Activated CD4-positive, alpha-beta memory T cell treated with anti-CD3 and anti-CD28 coated beads, Interleukin-2, amount 10 ng/mL, durations not matched to agents 7 days and 5 days (primary cell): ENCODE data around the gene SKIL. TPM values are rescaled to one million over a fixed set of nuclear protein-coding genes. Genes with fewer than 3 reads are reported as not detected.
"Not testable (repeated sequence)": the region's sequence is repeated elsewhere in the genome, so short reads cannot be mapped to it uniquely, and the experiment has no call there.

ENCODE experiments used
- CTCF ChIA-PET: fragments of 350-600 bp; sonication (Branson Sonifier 250); formaldehyde crosslinking; loops from one replicate; lab custom pipeline; 2021; ENCODE audit warnings: antibody characterized with exemption, inconsistent platforms; lab: Charles Lee
- POLR2A ChIA-PET: fragments of 350-600 bp; sonication (Branson Sonifier 250); formaldehyde crosslinking; loops from one replicate; lab custom pipeline; 2021; ENCODE audit warnings: antibody characterized with exemption; lab: Charles Lee
- DNase-seq: peaks from one replicate; pipeline ENCODE4 v3.0.0-alpha.2; 2020
- H3K27ac Mint-ChIP-seq: one replicate; pipeline ENCODE4 v1.8.0; 2021; ENCODE audit warnings: mild to moderate bottlenecking, mixed read lengths
- H3K27me3 Mint-ChIP-seq: one replicate; pipeline ENCODE4 v1.8.0; 2021; ENCODE audit warnings: mixed read lengths
- H3K36me3 Mint-ChIP-seq: one replicate; pipeline ENCODE4 v1.8.0; 2021; ENCODE audit warnings: low read depth, mixed read lengths
- H3K4me1 Mint-ChIP-seq: one replicate; pipeline ENCODE4 v1.8.0; 2021; ENCODE audit warnings: mixed read lengths
- H3K4me3 Mint-ChIP-seq: one replicate; pipeline ENCODE4 v1.8.0; 2021; ENCODE audit warnings: mild to moderate bottlenecking, mixed read lengths
- H3K9me3 Mint-ChIP-seq: one replicate; pipeline ENCODE4 v1.8.0; 2021; ENCODE audit warnings: mixed read lengths
- total RNA-seq, 2 experiments: library from RNA; stranded (reverse); gene quantifications; one replicate each; pipeline ENCODE4 v1.2.3, GENCODE V29; 2021

SKIL gene, protein sequence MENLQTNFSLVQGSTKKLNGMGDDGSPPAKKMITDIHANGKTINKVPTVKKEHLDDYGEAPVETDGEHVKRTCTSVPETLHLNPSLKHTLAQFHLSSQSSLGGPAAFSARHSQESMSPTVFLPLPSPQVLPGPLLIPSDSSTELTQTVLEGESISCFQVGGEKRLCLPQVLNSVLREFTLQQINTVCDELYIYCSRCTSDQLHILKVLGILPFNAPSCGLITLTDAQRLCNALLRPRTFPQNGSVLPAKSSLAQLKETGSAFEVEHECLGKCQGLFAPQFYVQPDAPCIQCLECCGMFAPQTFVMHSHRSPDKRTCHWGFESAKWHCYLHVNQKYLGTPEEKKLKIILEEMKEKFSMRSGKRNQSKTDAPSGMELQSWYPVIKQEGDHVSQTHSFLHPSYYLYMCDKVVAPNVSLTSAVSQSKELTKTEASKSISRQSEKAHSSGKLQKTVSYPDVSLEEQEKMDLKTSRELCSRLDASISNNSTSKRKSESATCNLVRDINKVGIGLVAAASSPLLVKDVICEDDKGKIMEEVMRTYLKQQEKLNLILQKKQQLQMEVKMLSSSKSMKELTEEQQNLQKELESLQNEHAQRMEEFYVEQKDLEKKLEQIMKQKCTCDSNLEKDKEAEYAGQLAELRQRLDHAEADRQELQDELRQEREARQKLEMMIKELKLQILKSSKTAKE
- 10 to 100 TPM; 18.0 to 19.0 TPM for total RNA-seq

DNA sequence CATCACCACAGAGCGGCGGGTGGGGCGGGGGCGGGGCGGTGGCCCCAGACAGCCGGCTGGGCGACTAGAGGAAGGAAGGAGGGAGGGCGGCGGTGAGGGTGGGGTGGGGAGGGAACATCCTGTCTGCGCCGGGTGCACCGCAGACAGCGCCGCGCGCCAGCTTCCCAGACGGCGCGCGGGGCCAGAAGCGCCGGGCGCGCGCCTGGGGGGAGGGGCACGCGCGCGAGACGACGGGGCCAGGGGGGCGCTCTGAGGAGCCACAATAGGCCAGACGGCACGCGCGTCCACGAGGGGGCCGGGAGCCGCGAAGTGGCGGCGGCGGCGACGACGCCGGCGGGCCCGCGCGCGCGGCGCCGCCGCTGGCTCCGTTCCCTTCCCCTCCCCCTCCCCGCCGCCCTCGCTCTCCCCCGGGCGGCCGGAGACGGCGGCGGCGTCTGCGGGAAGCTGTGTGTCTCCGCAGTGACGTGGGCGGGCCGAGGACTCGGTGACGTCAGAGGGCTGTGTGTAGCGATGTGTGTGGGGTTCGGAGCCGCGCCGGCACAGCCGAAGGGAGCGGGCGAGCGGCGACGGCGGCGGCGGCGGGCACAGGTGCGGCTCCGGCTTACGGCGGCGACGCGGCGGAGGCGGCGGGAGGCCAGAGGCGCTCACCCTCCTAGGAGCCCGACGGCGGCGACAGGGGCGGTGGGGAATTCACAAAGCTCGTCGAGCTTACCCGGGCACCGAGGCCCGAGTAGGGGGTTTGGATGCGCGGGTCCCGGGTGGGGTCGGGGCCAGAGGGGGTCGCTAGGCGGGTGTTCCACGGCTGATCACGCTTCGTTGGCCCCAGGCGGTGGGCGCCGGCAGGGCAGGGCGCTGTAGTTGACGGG, at the start of gene SKIL:
SKIL (plus strand) TSS at position 540 of the 866 bp plus-strand sequence. CDS start 2,617 bp downstream, outside the sequence.
- H3K9me3 Mint-ChIP-seq: peaks cover 4% of the 10 kb centered on the region
- peak within 1 kb of the TSS; percentile 84 for H3K4me3 Mint-ChIP-seq
- H3K27ac Mint-ChIP-seq: peak within 1 kb of the TSS; percentile 95
- peaks cover 41% of the 10 kb centered on the region for H3K4me1 Mint-ChIP-seq
- ChIA-PET POLR2A (interaction anchor here (0.7 to 3.6 kb wide), 18 partner anchors 12 to 593 kb away, joined by 3 to 42 read pairs (median 4); partner anchors contain the start of genes ACTRT3, MYNN, PHC3 and PRKCI), CTCF (interaction anchor here (1.2 to 2.0 kb wide), 3 partner anchors 40 to 179 kb away, joined by 3 to 5 read pairs (median 4); partner anchors contain the start of gene PHC3)
- peak; percentile 95 for DNase-seq
- peaks cover 32% of the 10 kb centered on the region for H3K36me3 Mint-ChIP-seq
- peaks cover 5% of the 10 kb centered on the region for H3K27me3 Mint-ChIP-seq

DNA sequence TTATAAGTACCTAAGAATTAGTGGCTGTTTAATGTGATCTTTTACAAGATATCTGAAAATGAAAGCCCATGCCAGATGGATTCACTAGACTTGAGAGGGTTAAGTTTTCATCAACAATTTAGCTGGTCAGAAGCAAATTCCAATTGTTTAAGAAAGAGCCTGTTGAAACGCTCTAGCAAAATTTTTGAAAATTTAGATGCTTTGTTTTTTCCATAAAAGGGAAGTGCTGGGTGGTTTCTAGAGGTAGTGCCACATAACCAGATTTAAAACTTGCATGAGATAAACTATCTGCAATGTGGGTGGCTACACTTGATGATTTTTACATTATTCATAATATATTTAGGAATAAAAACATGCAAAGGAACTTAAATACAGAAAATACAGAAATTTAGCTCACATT, 48.5 kb upstream of the SKIL start:
- no peaks in the 10 kb centered on the region for H3K27me3 Mint-ChIP-seq
- ChIA-PET POLR2A (no interaction called here), CTCF (interaction anchor here (0.6 to 1.4 kb wide), 7 partner anchors 65 to 916 kb away, joined by 3 to 5 read pairs (median 3); no protein-coding TSS in a partner anchor)
- no peaks in the 10 kb centered on the region for H3K36me3 Mint-ChIP-seq
- H3K27ac Mint-ChIP-seq: no peak overlapping the region
- no peak for DNase-seq
- H3K9me3 Mint-ChIP-seq: no peaks in the 10 kb centered on the region
- no peaks in the 10 kb centered on the region for H3K4me1 Mint-ChIP-seq
- no peak overlapping the region for H3K4me3 Mint-ChIP-seq

DNA sequence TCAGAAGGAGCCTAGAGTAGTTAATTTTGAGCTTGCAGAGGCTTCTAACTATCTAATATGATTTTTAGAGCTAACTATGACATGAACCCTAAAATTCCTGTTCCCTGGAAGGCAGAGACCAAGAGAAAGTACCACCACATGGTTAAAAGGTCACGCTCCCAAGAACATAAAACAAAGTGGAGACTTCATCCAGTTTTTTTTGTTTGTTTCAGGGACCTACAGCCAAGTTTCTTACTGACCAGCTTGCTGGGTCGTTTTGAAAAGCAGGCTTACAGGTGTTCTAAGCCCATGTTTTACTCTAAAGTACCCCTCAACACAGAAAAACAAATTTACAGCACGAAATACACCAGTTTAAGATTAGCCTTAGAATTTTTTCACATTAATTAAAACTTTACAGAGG, 39.6 kb upstream of the SKIL start:
- POLR2A ChIA-PET: interaction anchor here (1.0 kb wide), 1 partner anchor 40 kb away, joined by 3 read pairs; the partner anchor contains the start of gene SKIL
- H3K9me3 Mint-ChIP-seq: no peaks in the 10 kb centered on the region
- CTCF ChIA-PET: interaction anchor here (0.6 to 1.3 kb wide), 2 partner anchors 96 to 546 kb away, joined by 3 to 6 read pairs; no protein-coding TSS in a partner anchor

DNA sequence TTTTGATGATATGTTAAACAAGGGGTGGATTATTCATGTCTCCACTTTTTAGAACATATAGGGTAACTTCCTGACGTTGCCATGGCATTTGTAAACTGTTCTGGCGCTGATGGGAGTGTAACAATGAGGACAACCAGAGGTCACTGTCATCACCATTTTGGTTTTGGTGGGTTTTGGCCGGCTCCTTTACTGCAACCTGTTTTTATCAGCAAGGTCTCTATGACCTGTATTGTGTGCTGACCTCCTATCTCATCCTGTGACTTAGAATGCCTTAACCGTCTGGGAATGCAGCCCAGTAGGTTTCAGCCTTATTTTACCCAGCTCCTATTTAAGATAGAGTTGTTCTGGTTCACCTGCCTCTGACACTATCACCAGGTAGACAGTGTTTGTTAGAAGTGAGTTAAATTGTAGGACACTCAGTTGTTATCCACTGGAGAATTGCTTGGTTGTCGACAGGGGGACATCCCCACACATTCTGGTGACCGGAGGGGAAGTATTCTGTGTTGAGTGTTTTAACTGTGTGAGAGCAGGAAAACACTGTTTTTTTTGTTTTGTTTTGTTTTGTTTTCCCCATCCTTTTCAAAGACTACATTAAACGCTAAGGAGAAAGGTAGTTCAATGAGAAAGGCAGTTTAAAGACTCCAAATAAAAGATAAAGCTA, 36.9 kb upstream of the SKIL start:
- CTCF ChIA-PET: no interaction called here
- no peak overlapping the region for H3K27ac Mint-ChIP-seq
- H3K4me3 Mint-ChIP-seq: no peak overlapping the region
- DNase-seq: no peak
- H3K27me3 Mint-ChIP-seq: peaks cover 13% of the 10 kb centered on the region
- no peaks in the 10 kb centered on the region for H3K4me1 Mint-ChIP-seq
- POLR2A ChIA-PET: no interaction called here
- no peaks in the 10 kb centered on the region for H3K36me3 Mint-ChIP-seq
- no peaks in the 10 kb centered on the region for H3K9me3 Mint-ChIP-seq

More for the DNA sequence above, 39.6 kb upstream of the SKIL start:
- Mint-ChIP-seq H3K36me3 (no peaks in the 10 kb centered on the region), H3K27ac (no peak overlapping the region), H3K4me1 (no peaks in the 10 kb centered on the region), H3K27me3 (peaks cover 8% of the 10 kb centered on the region), H3K4me3 (no peak overlapping the region)
- no peak for DNase-seq

GRCh38 chr3:170321321-170322034, 36.0 kb upstream of the SKIL start:
- Mint-ChIP-seq H3K9me3 (no peaks in the 10 kb centered on the region), H3K4me3 (no peak overlapping the region), H3K36me3 (no peaks in the 10 kb centered on the region), H3K4me1 (no peaks in the 10 kb centered on the region), H3K27ac (no peak overlapping the region), H3K27me3 (peaks cover 13% of the 10 kb centered on the region)
- ChIA-PET POLR2A (no interaction called here), CTCF (no interaction called here)
- DNase-seq: no peak

GRCh38 chr3:170322566-170323269, 34.8 kb upstream of the SKIL start:
- no peak for DNase-seq
- ChIA-PET CTCF (no interaction called here), POLR2A (interaction anchor here (0.7 kb wide), 1 partner anchor 227 kb away, joined by 3 read pairs; no protein-coding TSS in a partner anchor)
- H3K9me3 Mint-ChIP-seq: peaks cover under 1% of the 10 kb centered on the region
- H3K36me3 Mint-ChIP-seq: no peaks in the 10 kb centered on the region
- no peaks in the 10 kb centered on the region for H3K4me1 Mint-ChIP-seq
- no peak overlapping the region for H3K27ac Mint-ChIP-seq
- no peak overlapping the region for H3K4me3 Mint-ChIP-seq
- H3K27me3 Mint-ChIP-seq: peaks cover 13% of the 10 kb centered on the region

- POLR2A ChIA-PET: interaction anchor here (0.7 kb wide), 1 partner anchor 226 kb away, joined by 3 read pairs; no protein-coding TSS in a partner anchor
- Mint-ChIP-seq H3K9me3 (peaks cover 6% of the 10 kb centered on the region), H3K4me1 (no peaks in the 10 kb centered on the region), H3K4me3 (no peak overlapping the region), H3K36me3 (no peaks in the 10 kb centered on the region), H3K27me3 (peaks cover 13% of the 10 kb centered on the region), H3K27ac (no peak overlapping the region)
- CTCF ChIA-PET: interaction anchor here (1.4 kb wide), 1 partner anchor 15 kb away, joined by 5 read pairs; no protein-coding TSS in a partner anchor
- DNase-seq: no peak
Measured at GRCh38 chr3:170323331-170323730, 34.2 kb upstream of the SKIL start.

DNA sequence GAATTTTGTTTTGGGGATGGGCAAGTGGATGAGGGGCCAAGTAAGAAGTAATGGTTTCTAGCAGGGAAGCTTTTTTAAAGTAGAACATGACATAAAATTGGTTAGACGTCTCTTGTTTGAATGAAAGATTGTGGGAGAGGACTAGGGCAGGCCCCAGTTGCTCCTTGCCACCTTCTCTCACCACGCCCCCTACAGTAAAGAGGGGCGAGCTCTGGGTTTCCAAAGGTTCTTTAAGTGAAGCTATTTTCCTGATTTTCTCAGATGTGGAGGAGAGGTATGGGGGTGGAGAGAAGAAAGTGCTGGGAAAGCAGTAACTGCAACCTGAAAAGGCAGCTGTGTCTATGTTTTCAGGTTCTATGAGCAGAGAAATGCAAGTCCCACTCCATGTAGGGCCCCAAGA, 32.6 kb upstream of the SKIL start:
- Mint-ChIP-seq H3K9me3 (peaks cover 9% of the 10 kb centered on the region), H3K36me3 (no peaks in the 10 kb centered on the region), H3K4me1 (no peaks in the 10 kb centered on the region), H3K4me3 (no peak overlapping the region), H3K27me3 (peaks cover 13% of the 10 kb centered on the region), H3K27ac (no peak overlapping the region)
- POLR2A ChIA-PET: no interaction called here
- no peak for DNase-seq
- CTCF ChIA-PET: interaction anchor here (1.4 kb wide), 1 partner anchor 17 kb away, joined by 5 read pairs; no protein-coding TSS in a partner anchor

DNA sequence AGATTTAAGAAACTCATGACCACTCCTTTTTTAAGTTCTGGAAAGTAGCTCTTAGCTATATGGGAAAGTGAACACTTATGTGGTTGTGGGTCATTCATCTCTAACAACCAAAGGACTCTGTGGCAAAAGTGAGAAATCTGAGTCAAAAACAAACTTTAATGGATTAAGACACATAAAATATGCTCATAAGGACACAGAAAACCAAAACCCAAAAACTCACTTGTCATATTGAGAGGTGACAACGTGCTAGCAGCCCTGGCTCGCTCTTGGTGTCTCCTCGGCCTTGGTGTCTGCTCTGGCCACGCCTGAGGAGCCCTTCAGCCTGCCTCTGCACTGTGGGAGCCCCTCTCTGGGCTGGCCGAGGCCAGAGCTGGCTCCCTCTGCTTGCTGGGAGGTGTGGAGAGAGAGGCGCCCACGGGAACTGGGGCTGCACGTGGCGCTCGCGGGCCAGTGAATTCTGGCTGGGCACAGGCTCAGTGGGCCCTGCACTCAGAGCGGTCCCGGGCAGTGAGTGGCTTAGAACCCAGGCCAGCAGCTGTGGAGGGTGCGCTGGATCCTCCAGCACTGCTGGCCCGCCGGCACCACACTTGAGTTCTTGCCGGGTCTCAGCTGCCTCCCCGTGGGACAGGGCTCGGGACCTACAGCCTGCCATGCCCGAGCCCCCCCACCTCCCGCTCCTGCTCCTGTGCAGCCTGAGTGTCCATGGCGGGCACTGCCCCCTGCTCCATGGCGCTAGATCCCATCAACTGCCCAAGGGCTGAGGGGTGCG, 30.3 kb upstream of the SKIL start:
- Mint-ChIP-seq H3K9me3 (peaks cover 9% of the 10 kb centered on the region), H3K4me1 (peaks cover under 1% of the 10 kb centered on the region), H3K36me3 (no peaks in the 10 kb centered on the region), H3K27ac (no peak overlapping the region), H3K4me3 (no peak overlapping the region), H3K27me3 (peaks cover 10% of the 10 kb centered on the region)
- ChIA-PET CTCF (no interaction called here), POLR2A (no interaction called here)
- DNase-seq: no peak

GRCh38 chr3:170327868-170328548, 29.5 kb upstream of the SKIL start:
- H3K27ac Mint-ChIP-seq, H3K27me3 Mint-ChIP-seq, H3K4me1 Mint-ChIP-seq, POLR2A ChIA-PET, DNase-seq, H3K4me3 Mint-ChIP-seq, CTCF ChIA-PET, H3K36me3 Mint-ChIP-seq: not testable (repeated sequence)
- H3K9me3 Mint-ChIP-seq: peaks cover 11% of the 10 kb centered on the region
